Inferior parietal cortex (tissue), 1 donor: ENCODE data around the gene PGAP2.
"Not testable (repeated sequence)": the region's sequence is repeated elsewhere in the genome, so short reads cannot be mapped to it uniquely, and the experiment has no call there.

ENCODE experiments used
- DNase-seq: peaks from one replicate; pipeline ENCODE4 v3.0.0-alpha.2; 2016; ENCODE audit errors: extremely low spot score

The PGAP2 gene

GRCh38 chr11:3854977-3855807, 46.8 kb downstream of the PGAP2 start, which contains the start of gene STIM1:
Gene STIM1 (plus strand): TSS chr11:3855664. CDS start chr11:3856271, 607 bp downstream.
- peak; percentile 96 for DNase-seq

- DNase-seq: no peak
Observed at GRCh38 chr11:3855808-3856491, 47.6 kb downstream of the PGAP2 start.

GRCh38 chr11:3856856-3857553, 48.6 kb downstream of the PGAP2 start:
- DNase-seq: no peak

GRCh38 chr11:3857628-3858027, 49.3 kb downstream of the PGAP2 start:
- DNase-seq: no peak

GRCh38 chr11:3859373-3859881, 51.1 kb downstream of the PGAP2 start:
- DNase-seq: no peak

GRCh38 chr11:3860375-3860774, 52.0 kb downstream of the PGAP2 start:
- DNase-seq: no peak

GRCh38 chr11:3860898-3861393, 52.6 kb downstream of the PGAP2 start:
- not testable (repeated sequence) for DNase-seq

GRCh38 chr11:3861683-3862082, 53.3 kb downstream of the PGAP2 start:
- DNase-seq: no peak

- no peak for DNase-seq
Observed at GRCh38 chr11:3865388-3866193, 57.2 kb downstream of the PGAP2 start.

GRCh38 chr11:3866206-3866605, 57.8 kb downstream of the PGAP2 start:
- no peak for DNase-seq

- DNase-seq: no peak
Observed at GRCh38 chr11:3866836-3867208, 58.5 kb downstream of the PGAP2 start.

GRCh38 chr11:3867209-3868091, 59.1 kb downstream of the PGAP2 start:
- DNase-seq: no peak

GRCh38 chr11:3873712-3874349, 65.5 kb downstream of the PGAP2 start:
- DNase-seq: no peak
